ENCODE results near the gene IL1RAPL1.

- TF ChIP-seq CTCF (conservative IDR thresholded peaks at IDR 0.05 in 1 of 2, IDR thresholded peaks at IDR 0.05 in 1 of 2; ENCODE audit: low read depth in 1 of 2, low read length in 2 of 2) (no peak), EZH2 (IDR thresholded peaks at IDR 0.05; ENCODE audit: low read length, missing control alignments) (no peak)
These were observed 558.1 kb downstream of the IL1RAPL1 start for GRCh38 chrX:29145316-29145715.

Measured in fibroblast of lung (primary cell).